Astrocyte (in vitro differentiated cells and primary cell): Measurements from ENCODE around the gene LRRC4C. TPM values are rescaled to one million over a fixed set of nuclear protein-coding genes. Genes with fewer than 3 reads are reported as not detected.

Experiments
- DNase-seq: peaks from one replicate; pipeline ENCODE4 v3.0.0-alpha.2; 2010; ENCODE audit warnings: low read depth
- FAIRE-seq: peaks from 2 replicates; lab custom pipeline; 2011; peaks lifted over from hg19 to GRCh38; lab: Jason Lieb, UNC
- H2AFZ ChIP-seq: 2 replicates; pipeline ENCODE4 v1.6.0; 2012; ENCODE audit warnings: low read depth, low read length, inconsistent platforms
- H3K27ac ChIP-seq: 2 replicates; pipeline ENCODE4 v1.5.1; 2011; ENCODE audit warnings: low read depth, low read length, inconsistent platforms
- H3K27me3 ChIP-seq: 2 replicates; pipeline ENCODE4 v1.6.0; 2011; ENCODE audit warnings: low read length, inconsistent platforms; ENCODE audit not compliant: insufficient read depth
- H3K36me3 ChIP-seq: 2 replicates; pipeline ENCODE4 v1.5.1; 2011; ENCODE audit warnings: low read length, inconsistent platforms; ENCODE audit not compliant: insufficient read depth
- H3K4me1 ChIP-seq: 2 replicates; pipeline ENCODE4 v1.5.1; 2011; ENCODE audit warnings: low read length, inconsistent platforms; ENCODE audit not compliant: insufficient read depth
- H3K4me2 ChIP-seq: 2 replicates; pipeline ENCODE4 v1.6.0; 2012; ENCODE audit warnings: low read length, inconsistent platforms
- H3K4me3 ChIP-seq: 2 replicates; pipeline ENCODE4 v1.5.1; 2011; ENCODE audit warnings: low read depth, mild to moderate bottlenecking, low read length, inconsistent platforms; ENCODE audit not compliant: insufficient read depth
- H3K79me2 ChIP-seq: 2 replicates; pipeline ENCODE4 v1.6.0; 2012; ENCODE audit warnings: mild to moderate bottlenecking, low read length, inconsistent platforms; ENCODE audit not compliant: insufficient read depth
- H3K9ac ChIP-seq: 2 replicates; pipeline ENCODE4 v1.6.0; 2012; ENCODE audit warnings: mild to moderate bottlenecking, low read length, inconsistent platforms
- H3K9me3 ChIP-seq: 2 replicates; pipeline ENCODE4 v1.5.1; 2012; ENCODE audit warnings: low read depth, mild to moderate bottlenecking, low read length, inconsistent platforms; ENCODE audit not compliant: insufficient read depth
- H4K20me1 ChIP-seq: 2 replicates; pipeline ENCODE4 v1.6.0; 2012; ENCODE audit warnings: low read length, inconsistent platforms; ENCODE audit not compliant: insufficient read depth
- H3K27ac Mint-ChIP-seq: one replicate; pipeline ENCODE4 v1.8.0; 2021; ENCODE audit warnings: mild to moderate bottlenecking, mixed read lengths; ENCODE audit not compliant: unreplicated experiment
- H3K27me3 Mint-ChIP-seq: one replicate; pipeline ENCODE4 v1.8.0; 2021; ENCODE audit warnings: low read depth, mixed read lengths; ENCODE audit not compliant: unreplicated experiment
- H3K36me3 Mint-ChIP-seq: one replicate; pipeline ENCODE4 v1.8.0; 2021; ENCODE audit warnings: low read depth, mixed read lengths; ENCODE audit not compliant: unreplicated experiment
- H3K4me1 Mint-ChIP-seq: one replicate; pipeline ENCODE4 v1.8.0; 2021; ENCODE audit warnings: low read depth, mixed read lengths; ENCODE audit not compliant: unreplicated experiment
- H3K4me3 Mint-ChIP-seq: one replicate; pipeline ENCODE4 v1.8.0; 2021; ENCODE audit warnings: mild to moderate bottlenecking, moderate library complexity, mixed read lengths; ENCODE audit not compliant: unreplicated experiment
- H3K9me3 Mint-ChIP-seq: one replicate; pipeline ENCODE4 v1.8.0; 2021; ENCODE audit warnings: mild to moderate bottlenecking, mixed read lengths; ENCODE audit not compliant: unreplicated experiment
- EZH2 ChIP-seq: IDR thresholded peaks from 2 replicates; pipeline ENCODE4 v1.6.1; 2012; ENCODE audit warnings: mild to moderate bottlenecking, low read length, inconsistent platforms; ENCODE audit not compliant: insufficient read depth
- total RNA-seq: library from RNA; stranded (reverse); gene quantifications from 2 replicates; pipeline ENCODE4 v1.2.1, GENCODE V29; 2021
- TF ChIP-seq, protein P1 (sequence below): IDR thresholded peaks from 2 replicates; pipeline ENCODE4 v1.5.1; 2011; ENCODE audit warnings: low read depth, mild to moderate bottlenecking, inconsistent platforms, low read length, moderate library complexity; ENCODE audit not compliant: insufficient read depth

LRRC4C gene
- total RNA-seq, 1 donor from 2014 or later, result 9.0 TPM

DNA sequence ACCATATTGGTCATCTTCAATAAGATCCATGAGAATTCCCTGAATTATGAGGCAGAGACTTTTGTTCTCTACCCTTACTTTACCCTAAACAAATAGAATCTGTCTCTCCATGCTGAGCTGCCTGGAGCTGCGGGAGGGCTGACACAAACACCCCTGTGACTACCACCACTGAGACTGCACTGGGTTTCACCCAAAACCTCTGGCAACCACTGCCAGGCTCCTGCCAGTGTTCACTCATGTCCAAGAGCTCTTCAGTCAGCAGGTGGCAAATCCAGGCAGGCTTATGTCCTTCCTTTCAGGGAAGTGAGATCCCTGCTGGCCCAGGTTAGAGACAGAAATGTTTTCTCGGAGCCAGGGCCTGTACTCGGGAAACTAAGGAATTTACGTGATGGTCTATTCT lies 1105.3 kb downstream of the LRRC4C start:
- FAIRE-seq (no peak), DNase-seq (no peak)
- no peaks in the 10 kb centered on the region for H3K27me3 ChIP-seq
- H3K27ac ChIP-seq, result no peak overlapping the region
- H3K4me1 Mint-ChIP-seq, result no peaks in the 10 kb centered on the region
- H3K9me3 ChIP-seq, result no peaks in the 10 kb centered on the region
- no peaks in the 10 kb centered on the region for H3K36me3 ChIP-seq
- TF ChIP-seq EZH2, result no peak
- TF ChIP-seq, protein P1, sequence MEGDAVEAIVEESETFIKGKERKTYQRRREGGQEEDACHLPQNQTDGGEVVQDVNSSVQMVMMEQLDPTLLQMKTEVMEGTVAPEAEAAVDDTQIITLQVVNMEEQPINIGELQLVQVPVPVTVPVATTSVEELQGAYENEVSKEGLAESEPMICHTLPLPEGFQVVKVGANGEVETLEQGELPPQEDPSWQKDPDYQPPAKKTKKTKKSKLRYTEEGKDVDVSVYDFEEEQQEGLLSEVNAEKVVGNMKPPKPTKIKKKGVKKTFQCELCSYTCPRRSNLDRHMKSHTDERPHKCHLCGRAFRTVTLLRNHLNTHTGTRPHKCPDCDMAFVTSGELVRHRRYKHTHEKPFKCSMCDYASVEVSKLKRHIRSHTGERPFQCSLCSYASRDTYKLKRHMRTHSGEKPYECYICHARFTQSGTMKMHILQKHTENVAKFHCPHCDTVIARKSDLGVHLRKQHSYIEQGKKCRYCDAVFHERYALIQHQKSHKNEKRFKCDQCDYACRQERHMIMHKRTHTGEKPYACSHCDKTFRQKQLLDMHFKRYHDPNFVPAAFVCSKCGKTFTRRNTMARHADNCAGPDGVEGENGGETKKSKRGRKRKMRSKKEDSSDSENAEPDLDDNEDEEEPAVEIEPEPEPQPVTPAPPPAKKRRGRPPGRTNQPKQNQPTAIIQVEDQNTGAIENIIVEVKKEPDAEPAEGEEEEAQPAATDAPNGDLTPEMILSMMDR, result no peak
- no peaks in the 10 kb centered on the region for H3K4me1 ChIP-seq
- H3K4me3 ChIP-seq, result no peak overlapping the region
- H4K20me1 ChIP-seq, result no peaks in the 10 kb centered on the region
- H3K27ac Mint-ChIP-seq, result no peak overlapping the region
- no peaks in the 10 kb centered on the region for H3K9me3 Mint-ChIP-seq
- no peak overlapping the region for H2AFZ ChIP-seq
- no peaks in the 10 kb centered on the region for H3K79me2 ChIP-seq
- H3K4me3 Mint-ChIP-seq, result no peak overlapping the region
- H3K27me3 Mint-ChIP-seq, result no peaks in the 10 kb centered on the region
- H3K4me2 ChIP-seq, result no peak overlapping the region
- no peak overlapping the region for H3K9ac ChIP-seq
- H3K36me3 Mint-ChIP-seq, result no peaks in the 10 kb centered on the region

DNA sequence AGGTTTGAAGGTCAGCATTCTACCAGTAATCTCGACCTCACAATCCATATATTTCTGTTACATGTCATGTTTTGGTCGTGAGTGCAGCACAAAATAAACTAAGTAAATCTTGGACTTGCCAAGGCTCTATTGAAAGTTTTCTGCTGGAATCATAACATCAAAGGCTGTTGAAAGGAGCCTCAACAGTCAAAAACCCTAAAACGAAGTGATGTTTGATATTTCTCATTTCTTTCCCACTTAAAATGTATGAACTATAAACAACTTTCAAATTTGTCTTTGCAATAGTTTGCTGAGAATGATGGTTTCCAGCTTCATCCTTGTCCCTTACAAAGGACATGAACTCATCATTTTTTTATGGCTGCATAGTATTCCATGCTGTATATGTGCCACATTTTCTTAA lies 1118.5 kb downstream of the LRRC4C start:
- peaks cover 7% of the 10 kb centered on the region for H3K4me1 Mint-ChIP-seq
- H3K36me3 Mint-ChIP-seq, result no peaks in the 10 kb centered on the region
- TF ChIP-seq EZH2, result no peak
- TF ChIP-seq, protein P1, result no peak
- H3K36me3 ChIP-seq, result no peaks in the 10 kb centered on the region
- no peak overlapping the region for H3K27ac ChIP-seq
- H3K9me3 ChIP-seq, result no peaks in the 10 kb centered on the region
- H3K9me3 Mint-ChIP-seq, result peaks cover 3% of the 10 kb centered on the region
- no peaks in the 10 kb centered on the region for H4K20me1 ChIP-seq
- no peaks in the 10 kb centered on the region for H3K27me3 Mint-ChIP-seq
- no peak overlapping the region for H3K4me2 ChIP-seq
- DNase-seq, result no peak
- no peak overlapping the region for H3K4me3 ChIP-seq
- H3K4me3 Mint-ChIP-seq, result no peak overlapping the region
- H2AFZ ChIP-seq, result no peak overlapping the region
- no peaks in the 10 kb centered on the region for H3K79me2 ChIP-seq
- FAIRE-seq, result no peak
- no peaks in the 10 kb centered on the region for H3K27me3 ChIP-seq
- no peak overlapping the region for H3K27ac Mint-ChIP-seq
- no peak overlapping the region for H3K9ac ChIP-seq
- peaks cover 4% of the 10 kb centered on the region for H3K4me1 ChIP-seq

DNA sequence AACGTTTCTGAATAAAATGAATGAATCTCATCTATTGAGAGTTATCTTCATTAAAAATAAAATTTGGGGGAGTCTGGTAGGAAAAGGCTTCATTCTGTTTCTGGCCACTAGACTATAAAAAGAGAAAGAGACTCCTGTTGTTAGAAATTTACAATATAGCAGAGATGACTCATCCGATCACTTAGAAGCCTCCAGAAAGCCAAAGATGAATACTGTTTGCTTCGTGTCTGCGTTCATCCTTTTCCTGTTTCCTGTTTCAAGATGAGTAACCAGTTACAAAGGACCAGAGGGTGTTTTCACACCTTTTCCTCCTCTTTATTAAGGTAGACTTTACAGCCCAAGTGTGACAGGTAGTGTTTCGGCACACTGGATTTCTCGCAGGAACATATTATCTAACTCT lies 1120.7 kb downstream of the LRRC4C start:
- Mint-ChIP-seq H3K36me3 (no peaks in the 10 kb centered on the region), H3K27me3 (no peaks in the 10 kb centered on the region), H3K4me3 (no peak overlapping the region), H3K27ac (no peak overlapping the region), H3K4me1 (peaks cover 7% of the 10 kb centered on the region), H3K9me3 (peaks cover 1% of the 10 kb centered on the region)
- Histone ChIP-seq H3K9me3 (no peaks in the 10 kb centered on the region), H3K79me2 (no peaks in the 10 kb centered on the region), H3K27ac (no peak overlapping the region), H3K4me3 (no peak overlapping the region), H3K27me3 (no peaks in the 10 kb centered on the region), H3K4me2 (peak overlapping the region; percentile 31), H4K20me1 (no peaks in the 10 kb centered on the region), H3K4me1 (peaks cover 4% of the 10 kb centered on the region), H3K9ac (no peak overlapping the region), H2AFZ (peak overlapping the region; percentile 58), H3K36me3 (no peaks in the 10 kb centered on the region)
- TF ChIP-seq EZH2, result no peak
- TF ChIP-seq, protein P1, result no peak
- peak; percentile 70 for DNase-seq
- FAIRE-seq, result peak; percentile 83
